Measurements from ENCODE around the gene WASF3. TPM values are rescaled to one million over a fixed set of nuclear protein-coding genes. Genes with fewer than 3 reads are reported as not detected.

The WASF3 gene
- total and polyA plus RNA-seq, 10 donors, result 1.7 to 16.4 (median 8.4) TPM

- 68 to 86% (median 73%) methylated on average over 4 of the region's 4 CpGs for WGBS, 5 donors
- no peak overlapping the region for H3K27ac ChIP-seq
- H3K27me3 ChIP-seq (replicated peaks in 1 of 7), result no peaks in the 10 kb centered on the region
- H3K4me3 ChIP-seq, result no peak overlapping the region
- DNase-seq, result no peak
- H3K36me3 ChIP-seq, result peaks cover 0 to 3% (median 0%) of the 10 kb centered on the region in 6 donors
- intact Hi-C loops (cut with DNase I; ENCODE audit: low total_unique reads), result no loop called here
- H3K9me3 ChIP-seq, result peaks cover 0 to 32% (median 26%) of the 10 kb centered on the region in 8 donors
- TF ChIP-seq CTCF (IDR thresholded peaks at IDR 0.05 in 8 of 11, conservative IDR thresholded peaks at IDR 0.05 in 3 of 11) (no peak), POLR2AphosphoS5 (IDR thresholded peaks at IDR 0.05) (no peak), POLR2A (IDR thresholded peaks at IDR 0.05) (no peak)
- peaks cover 0 to 6% (median 0%) of the 10 kb centered on the region in 6 donors for H3K4me1 ChIP-seq
Measured at GRCh38 chr13:26621731-26622401, 64.4 kb downstream of the WASF3 start.

GRCh38 chr13:26623125-26623524 is 65.6 kb downstream of the WASF3 start:
- no peak for TF ChIP-seq POLR2A (IDR thresholded peaks at IDR 0.05)
- no peak for TF ChIP-seq CTCF (IDR thresholded peaks at IDR 0.05 in 8 of 11, conservative IDR thresholded peaks at IDR 0.05 in 3 of 11)
- no peak for TF ChIP-seq POLR2AphosphoS5 (IDR thresholded peaks at IDR 0.05)
- DNase-seq, result no peak
- 63 to 89% (median 71%) methylated on average over 3 of the region's 3 CpGs for WGBS, 5 donors
- intact Hi-C loops (cut with DNase I; ENCODE audit: low total_unique reads), result no loop called here
- no peak overlapping the region for H3K27ac ChIP-seq
- H3K4me1 ChIP-seq, result peaks cover 0 to 6% (median 0%) of the 10 kb centered on the region in 6 donors
- H3K36me3 ChIP-seq, result peaks cover 0 to 3% (median 0%) of the 10 kb centered on the region in 6 donors
- no peaks in the 10 kb centered on the region for H3K27me3 ChIP-seq (replicated peaks in 1 of 7)
- H3K9me3 ChIP-seq, result peaks cover 0 to 32% (median 26%) of the 10 kb centered on the region in 8 donors
- H3K4me3 ChIP-seq, result no peak overlapping the region

GRCh38 chr13:26624572-26624971 is 67.1 kb downstream of the WASF3 start:
- WGBS, 5 donors, result 86 to 96% (median 93%) methylated on average over 1 of the region's 1 CpG
- intact Hi-C loops (cut with DNase I; ENCODE audit: low total_unique reads), result no loop called here

More at GRCh38 chr13:26624572-26624971, 67.1 kb downstream of the WASF3 start:
- peaks cover 0 to 32% (median 26%) of the 10 kb centered on the region in 8 donors for H3K9me3 ChIP-seq
- TF ChIP-seq POLR2AphosphoS5 (IDR thresholded peaks at IDR 0.05) (no peak), CTCF (IDR thresholded peaks at IDR 0.05 in 8 of 11, conservative IDR thresholded peaks at IDR 0.05 in 3 of 11) (no peak), POLR2A (IDR thresholded peaks at IDR 0.05) (no peak)
- H3K4me1 ChIP-seq, result peaks cover 0 to 6% (median 0%) of the 10 kb centered on the region in 6 donors
- H3K27ac ChIP-seq, result no peak overlapping the region
- DNase-seq, result no peak
- H3K4me3 ChIP-seq, result no peak overlapping the region
- H3K27me3 ChIP-seq (replicated peaks in 1 of 7), result no peaks in the 10 kb centered on the region
- peaks cover 0 to 3% (median 0%) of the 10 kb centered on the region in 6 donors for H3K36me3 ChIP-seq

Data from spleen (tissue), 11 donors.